ENCODE measurements around the gene CRADD. TPM values are rescaled to one million over a fixed set of nuclear protein-coding genes. Genes with fewer than 3 reads are reported as not detected.

CRADD gene
- total and polyA plus RNA-seq, 10 of the 15 experiments (the other 5 are each of a cell fraction or from before 2014, with no cell fraction given), result 7.6 to 15.5 (median 11.7) TPM

GRCh38 chr12:93944201-93944600, 267.0 kb downstream of the CRADD start:
- Histone ChIP-seq H3K4me1 (ENCODE audit: control insufficient read depth, insufficient read depth, low read length) (no peaks in the 10 kb centered on the region), H3K27ac (ENCODE audit: control insufficient read depth, insufficient read depth) (no peak overlapping the region), H3K79me2 (ENCODE audit: control insufficient read depth, insufficient read depth, low read length) (no peaks in the 10 kb centered on the region), H3K4me3 (no peak overlapping the region), H3K36me3 (ENCODE audit: control insufficient read depth in 2 of 2, insufficient read depth in 2 of 2, low read length in 1 of 2) (no peaks in the 10 kb centered on the region), H3K9ac (ENCODE audit: control insufficient read depth, insufficient read depth, low read length) (no peak overlapping the region), H3K9me3 (replicated peaks; ENCODE audit: control insufficient read depth, insufficient read depth, low read length) (no peaks in the 10 kb centered on the region), H4K20me1 (ENCODE audit: control insufficient read depth, insufficient read depth) (no peaks in the 10 kb centered on the region), H3K27me3 (replicated peaks in 1 of 2; ENCODE audit: control insufficient read depth in 2 of 2, insufficient read depth in 2 of 2, low read length in 1 of 2) (no peaks in the 10 kb centered on the region; a peak in 1 of 4 replicates), H2AFZ (ENCODE audit: control insufficient read depth, low read depth, low read length) (no peak overlapping the region), H3K4me2 (ENCODE audit: control insufficient read depth, insufficient read depth) (no peak overlapping the region)
- BruUV-seq (replicated peaks), result no TSS peak
- ChIA-PET POLR2A (no interaction called here), RAD21 (ENCODE audit: unreplicated experiment) (no interaction called here), CTCF (no interaction called here), SMC1A (ENCODE audit: uncharacterized antibody, unreplicated experiment) (no interaction called here)
- TF ChIP-seq USF1 (IDR thresholded peaks at IDR 0.05; ENCODE audit: borderline replicate concordance, extremely low read length, insufficient read depth, low read depth, low read length) (no peak), LARP7 (IDR thresholded peaks at IDR 0.05) (no peak), WRNIP1 (IDR thresholded peaks at IDR 0.05; ENCODE audit: borderline replicate concordance, low read depth, low read length) (no peak), MEF2A (IDR thresholded peaks at IDR 0.05; ENCODE audit: insufficient read depth, low read depth, low read length) (no peak), SPI1 (IDR thresholded peaks at IDR 0.05; ENCODE audit: borderline replicate concordance, insufficient read depth, low read depth, low read length) (no peak), MEF2B (IDR thresholded peaks at IDR 0.05; ENCODE audit: partially characterized antibody, poor library complexity, severe bottlenecking) (no peak), EGR1 (IDR thresholded peaks at IDR 0.05; ENCODE audit: borderline replicate concordance in 1 of 2, low read depth in 2 of 2, low read length in 2 of 2) (no peak), RBBP5 (conservative IDR thresholded peaks at IDR 0.05) (no peak), NR2F1 (conservative IDR thresholded peaks at IDR 0.05) (no peak), CEBPB (IDR thresholded peaks at IDR 0.05; ENCODE audit: borderline replicate concordance in 1 of 2, low read depth in 2 of 2, low read length in 2 of 2) (no peak), CREM (IDR thresholded peaks at IDR 0.05; ENCODE audit: low read depth) (no peak), E4F1 (IDR thresholded peaks at IDR 0.05; ENCODE audit: borderline replicate concordance, partially characterized antibody) (no peak), BHLHE40 (IDR thresholded peaks at IDR 0.05; ENCODE audit: borderline replicate concordance in 1 of 2, low read depth in 2 of 2, low read length in 1 of 2) (no peak), MYC (IDR thresholded peaks at IDR 0.05; ENCODE audit: insufficient read depth, insufficient read length, insufficient replicate concordance, low read length, severe bottlenecking) (no peak)
- TF ChIP-seq, protein P1, sequence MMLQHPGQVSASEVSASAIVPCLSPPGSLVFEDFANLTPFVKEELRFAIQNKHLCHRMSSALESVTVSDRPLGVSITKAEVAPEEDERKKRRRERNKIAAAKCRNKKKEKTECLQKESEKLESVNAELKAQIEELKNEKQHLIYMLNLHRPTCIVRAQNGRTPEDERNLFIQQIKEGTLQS (IDR thresholded peaks at IDR 0.05; ENCODE audit: borderline replicate concordance, extremely low read depth, low read depth, low read length), result no peak
- DNase-seq (ENCODE audit: low read depth, low spot score) (no peak), ATAC-seq (no peak), FAIRE-seq (no peak)
- intact Hi-C loops (cut with micrococcal nuclease; ENCODE audit: unreplicated experiment), result no loop called here
- in situ Hi-C loops (cut with MboI), result no loop called here
- WGBS (ENCODE audit: insufficient coverage, insufficient replicate concordance, low lambda C conversion rate, missing lambda C conversion rate), result 33% methylated on average over 8 of the region's 8 CpGs

All from GM12878 (cell line).